H1 (cell line): ENCODE results near the gene MMUT. TPM values are rescaled to one million over a fixed set of nuclear protein-coding genes. Genes with fewer than 3 reads are reported as not detected.
A peak's percentile ranks its signal among the peaks of the same experiment; 100 is the strongest.

ENCODE experiments used
- CTCF ChIA-PET: fragments of 300-600 bp; sonication (Branson Sonifier 250); formaldehyde crosslinking; loops from one replicate; lab custom pipeline; 2021; ENCODE audit not compliant: partially characterized antibody; lab: Charles Lee
- POLR2A ChIA-PET: fragments of 300-600 bp; sonication (Branson Sonifier 250); formaldehyde crosslinking; loops from one replicate; lab custom pipeline; 2021; ENCODE audit warnings: inconsistent platforms; ENCODE audit not compliant: partially characterized antibody; lab: Charles Lee
- DNase-seq, 2 experiments: peaks; one replicate each; pipeline versions ENCODE4 v3.0.0 to v3.0.0-alpha.2; 2010 to 2022; ENCODE audit warnings: low spot score in 2 of 2, low read depth in 1 of 2, mixed read lengths in 1 of 2
- FAIRE-seq: peaks from 2 replicates; lab custom pipeline; 2011; peaks lifted over from hg19 to GRCh38; lab: Jason Lieb, UNC
- H2AFZ ChIP-seq: 2 replicates; pipeline ENCODE4 v1.8.1; 2012; ENCODE audit warnings: low read length, inconsistent platforms
- H2AK5ac ChIP-seq: 2 replicates; pipeline ENCODE4 v1.6.1; 2013; ENCODE audit warnings: low read depth, low read length
- H2BK120ac ChIP-seq: replicated peaks from 2 replicates; pipeline ENCODE3; 2013; ENCODE audit warnings: low read depth, low read length, inconsistent platforms
- H2BK12ac ChIP-seq: 2 replicates; pipeline ENCODE4 v1.6.1; 2013; ENCODE audit warnings: low read depth, low read length
- H2BK15ac ChIP-seq: 2 replicates; pipeline ENCODE4 v1.6.1; 2013; ENCODE audit warnings: low read length
- H2BK20ac ChIP-seq: 2 replicates; pipeline ENCODE4 v1.6.1; 2013; ENCODE audit warnings: low read length
- H2BK5ac ChIP-seq: 2 replicates; pipeline ENCODE4 v1.6.1; 2013; ENCODE audit warnings: low read depth, low read length
- H3K14ac ChIP-seq: 2 replicates; pipeline ENCODE4 v1.6.1; 2013; ENCODE audit warnings: inconsistent platforms; ENCODE audit not compliant: insufficient read length
- H3K18ac ChIP-seq: 2 replicates; pipeline ENCODE4 v1.6.1; 2013; ENCODE audit warnings: low read length; ENCODE audit errors: extremely low read depth
- H3K23ac ChIP-seq: 2 replicates; pipeline ENCODE4 v1.6.1; 2013; ENCODE audit warnings: inconsistent platforms; ENCODE audit not compliant: insufficient read length
- H3K23me2 ChIP-seq: 2 replicates; pipeline ENCODE4 v1.6.1; 2013; ENCODE audit warnings: low read depth, low read length
- H3K27ac ChIP-seq: 2 replicates; pipeline ENCODE4 v1.6.1; 2011; ENCODE audit warnings: low read depth, low read length, inconsistent platforms
- H3K27me3 ChIP-seq, 4 experiments: replicated peaks in 1 of 4; 1 replicate in 1 of 4; 2 replicates in 3 of 4; pipeline versions ENCODE4 v1.6.1 to v1.8.1; 2011 to 2013; ENCODE audit warnings: low read length in 3 of 4, mild to moderate bottlenecking in 3 of 4, inconsistent platforms in 2 of 4, mixed read lengths in 2 of 4, moderate library complexity in 1 of 4; ENCODE audit not compliant: control insufficient read depth in 3 of 4, insufficient read depth in 3 of 4; ENCODE audit errors: extremely low read depth in 1 of 4
- H3K36me3 ChIP-seq, 4 experiments: 2 replicates each; pipeline versions ENCODE4 v1.6.1 to v1.8.1; 2011 to 2013; ENCODE audit warnings: mild to moderate bottlenecking in 4 of 4, low read length in 3 of 4, moderate library complexity in 2 of 4, control low read depth in 1 of 4, inconsistent platforms in 1 of 4; ENCODE audit not compliant: insufficient read depth in 4 of 4, control insufficient read depth in 2 of 4
- H3K4ac ChIP-seq: replicated peaks from 2 replicates; pipeline ENCODE3; 2013; ENCODE audit warnings: low read length, low read depth, mixed read lengths, inconsistent platforms; ENCODE audit not compliant: insufficient read length
- H3K4me1 ChIP-seq, 4 experiments: replicated peaks in 1 of 4; 1 replicate in 1 of 4; 2 replicates in 3 of 4; pipeline versions ENCODE4 v1.6.1 to v1.8.1; 2011 to 2013; ENCODE audit warnings: low read length in 3 of 4, inconsistent platforms in 2 of 4, mixed read lengths in 1 of 4; ENCODE audit not compliant: insufficient read depth in 4 of 4, control insufficient read depth in 3 of 4
- H3K4me2 ChIP-seq, 2 experiments: 2 replicates each; pipeline versions ENCODE4 v1.6.1 to v1.8.1; 2011 to 2013; ENCODE audit warnings: low read depth in 2 of 2, low read length in 2 of 2, control low read depth in 1 of 2, inconsistent platforms in 1 of 2, mild to moderate bottlenecking in 1 of 2; ENCODE audit not compliant: insufficient read depth in 1 of 2
- H3K4me3 ChIP-seq, 4 experiments: fragments of 200-600, 300-600 bp in 1 of 4; sonication (generic), shearing (Covaris generic), sonication (Bioruptor Twin) in 1 of 4; 2 replicates each; pipeline versions ENCODE4 v1.5.1 to v1.8.1; 2011 to 2016; ENCODE audit warnings: low read length in 4 of 4, low read depth in 3 of 4, control low read depth in 2 of 4, inconsistent platforms in 2 of 4, mild to moderate bottlenecking in 2 of 4, mixed read lengths in 1 of 4, moderate library complexity in 1 of 4; ENCODE audit not compliant: insufficient read depth in 2 of 4; ENCODE audit errors: extremely low read depth in 1 of 4
- H3K56ac ChIP-seq: replicated peaks from 2 replicates; pipeline ENCODE3; 2013; ENCODE audit warnings: low read depth, mild to moderate bottlenecking, mixed read lengths, low read length, inconsistent platforms; ENCODE audit not compliant: insufficient read length
- H3K79me1 ChIP-seq: 2 replicates; pipeline ENCODE4 v1.6.1; 2013; ENCODE audit warnings: low read depth, low read length, control low read depth
- H3K79me2 ChIP-seq, 2 experiments: 2 replicates each; pipeline versions ENCODE4 v1.6.1 to v1.8.1; 2012 to 2013; ENCODE audit warnings: low read length in 2 of 2, mild to moderate bottlenecking in 2 of 2, inconsistent platforms in 1 of 2; ENCODE audit not compliant: insufficient read depth in 2 of 2, control insufficient read depth in 1 of 2
- H3K9ac ChIP-seq, 4 experiments: replicated peaks in 1 of 4; 1 replicate in 1 of 4; 2 replicates in 3 of 4; pipeline versions ENCODE4 v1.6.1 to v1.8.1; 2011 to 2013; ENCODE audit warnings: low read depth in 3 of 4, low read length in 3 of 4, control low read depth in 2 of 4, mild to moderate bottlenecking in 2 of 4, moderate library complexity in 2 of 4, inconsistent platforms in 1 of 4; ENCODE audit errors: extremely low read depth in 1 of 4
- H3K9me3 ChIP-seq, 2 experiments: 2 replicates each; pipeline versions ENCODE4 v1.6.1 to v1.8.1; 2012 to 2013; ENCODE audit warnings: mild to moderate bottlenecking in 2 of 2, moderate library complexity in 2 of 2, control low read depth in 1 of 2, inconsistent platforms in 1 of 2, low read depth in 1 of 2, low read length in 1 of 2, mixed read lengths in 1 of 2; ENCODE audit not compliant: insufficient read depth in 2 of 2
- H4K20me1 ChIP-seq, 2 experiments: replicated peaks in 1 of 2; 2 replicates each; pipeline versions ENCODE3 to v1.8.1; 2011 to 2013; ENCODE audit warnings: inconsistent platforms in 2 of 2, low read length in 2 of 2, mild to moderate bottlenecking in 1 of 2; ENCODE audit not compliant: insufficient read depth in 2 of 2, control insufficient read depth in 1 of 2
- H4K5ac ChIP-seq: 2 replicates; pipeline ENCODE4 v1.6.1; 2013; ENCODE audit warnings: low read length, low read depth, mixed read lengths, inconsistent platforms; ENCODE audit not compliant: insufficient read length
- H4K8ac ChIP-seq: 2 replicates; pipeline ENCODE4 v1.8.0; 2013; ENCODE audit warnings: mild to moderate bottlenecking, moderate library complexity, low read length, inconsistent platforms; ENCODE audit not compliant: insufficient read depth; ENCODE audit errors: extremely low read depth
- H4K91ac ChIP-seq: replicated peaks from 2 replicates; pipeline ENCODE3; 2013; ENCODE audit warnings: low read length, mixed read lengths, inconsistent platforms; ENCODE audit not compliant: insufficient read length
- CHD1 ChIP-seq: IDR thresholded peaks from 2 replicates; pipeline ENCODE4 v1.6.1; 2012; ENCODE audit warnings: low read depth, low read length, improper control_type of control experiment
- EP300 ChIP-seq, 2 experiments: IDR thresholded peaks; 1 replicate in 1 of 2; 2 replicates in 1 of 2; pipeline ENCODE4 v1.6.1; 2011 to 2012; ENCODE audit warnings: low read depth in 2 of 2, low read length in 2 of 2, mild to moderate bottlenecking in 2 of 2, borderline replicate concordance in 1 of 2, inconsistent platforms in 1 of 2, moderate library complexity in 1 of 2
- JUND ChIP-seq: IDR thresholded peaks from 2 replicates; pipeline ENCODE4 v1.6.1; 2011; ENCODE audit warnings: mild to moderate bottlenecking, improper control_type of control experiment, low read length
- POU5F1 ChIP-seq: IDR thresholded peaks from 2 replicates; pipeline ENCODE4 v1.6.1; 2011; ENCODE audit warnings: low read depth, mild to moderate bottlenecking, low read length, moderate library complexity
- RNF2 ChIP-seq: fragments of 200-900, 300-1000 bp; sonication (generic); IDR thresholded peaks from 2 replicates; pipeline ENCODE4 v1.7.1; 2016; ENCODE audit warnings: borderline replicate concordance, low read depth, mild to moderate bottlenecking, antibody characterized with exemption, low read length; ENCODE audit not compliant: poor library complexity, severe bottlenecking; ENCODE audit errors: missing control alignments
- TAF7 ChIP-seq: optimal IDR thresholded peaks from 2 replicates; pipeline ENCODE3; 2011; ENCODE audit warnings: low read depth, mild to moderate bottlenecking, inconsistent platforms, low read length, moderate library complexity, borderline replicate concordance
- WGBS, 2 experiments: shearing (Covaris generic) in 1 of 2; methylation state at CpG; one replicate each; pipeline versions ENCODE4 v1.1.6 to v1.1.7; 2013 to 2015; ENCODE audit warnings: low lambda C conversion rate in 2 of 2, mixed read lengths in 2 of 2, inconsistent platforms in 1 of 2, low coverage in 1 of 2, missing lambda C conversion rate in 1 of 2; ENCODE audit not compliant: insufficient replicate concordance in 2 of 2, insufficient coverage in 1 of 2, insufficient read length in 1 of 2; ENCODE audit errors: extremely low coverage in 1 of 2, missing lambda C conversion rate in 1 of 2; 5-methylcytosine and 5-hydroxymethylcytosine counted together
- polyA plus RNA-seq, 7 experiments: library from polyadenylated mRNA; depleted of rRNA in 3 of 7; stranded (reverse) in 5 of 7; unstranded in 2 of 7; fragments of >200 nt in 5 of 7; fragments of 200-250 nt in 2 of 7; gene quantifications; 1 replicate in 5 of 7; 2 replicates in 1 of 7; 4 replicates in 1 of 7; pipeline versions ENCODE4 v1.2.1 to v1.2.3, GENCODE V29; 2011 to 2013; ENCODE audit warnings: missing spikeins in 2 of 7, mixed read lengths in 2 of 7
- total RNA-seq: library from RNA; stranded (reverse); fragmentation: NEBNext Ultra II Directional; extraction: Animal tissue kit (Norgen Biotek cat#: 25700); gene quantifications from 2 replicates; pipeline ENCODE4 v1.2.1, GENCODE V29; 2021

Gene MMUT
- total and polyA plus RNA-seq, 2 of the 8 experiments (the other 6 are each of a cell fraction or from before 2014, with no cell fraction given), result 5.2 to 13.0 TPM

DNA sequence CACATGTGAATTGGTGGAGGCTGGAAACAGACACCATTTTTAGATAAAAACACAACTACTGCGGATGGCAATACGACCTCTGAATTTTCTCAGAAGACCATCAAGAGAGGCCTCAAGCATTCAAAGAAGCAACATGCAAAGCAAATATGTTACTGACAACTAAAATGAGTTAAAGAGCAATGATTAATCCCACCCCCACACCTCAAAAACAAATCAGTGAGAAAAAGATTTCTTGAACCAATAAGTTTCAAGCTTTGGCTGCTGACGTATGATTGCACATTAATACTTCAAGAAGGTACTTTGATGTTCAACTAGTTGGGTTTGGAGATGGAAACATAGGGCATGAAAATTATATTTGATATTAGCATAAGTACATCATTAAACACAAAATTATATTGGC is 982 bp downstream of the MMUT start:
- H3K18ac ChIP-seq, result no peak overlapping the region
- no peak overlapping the region for H4K91ac ChIP-seq
- H3K27ac ChIP-seq, result no peak overlapping the region
- no peak overlapping the region for H2BK120ac ChIP-seq
- peaks cover 0 to 5% (median 0%) of the 10 kb centered on the region in 4 experiments; a peak in 1 of 8 replicates for H3K36me3 ChIP-seq
- no peak overlapping the region for H2BK15ac ChIP-seq
- H2AFZ ChIP-seq, result no peak overlapping the region
- no peaks in the 10 kb centered on the region for H4K20me1 ChIP-seq
- no peaks in the 10 kb centered on the region for H3K9me3 ChIP-seq
- CTCF ChIA-PET, result no interaction called here
- peak overlapping the region in 3 of 4 experiments; percentile 15 to 93 (median 89); a peak in 4 of 8 replicates for H3K4me3 ChIP-seq
- H4K5ac ChIP-seq, result no peak overlapping the region
- no peaks in the 10 kb centered on the region for H3K4me1 ChIP-seq
- H3K27me3 ChIP-seq, result no peaks in the 10 kb centered on the region
- peaks cover 6 to 61% of the 10 kb centered on the region in 2 experiments; a peak in 3 of 4 replicates for H3K79me2 ChIP-seq
- 0 out of 2 replicates have a peak, but pooled peaks cover 3% of the 10 kb centered on the region for H3K79me1 ChIP-seq
- no peak overlapping the region for H2AK5ac ChIP-seq
- DNase-seq (no peak), FAIRE-seq (no peak)
- H4K8ac ChIP-seq, result no peak overlapping the region
- no peak overlapping the region for H3K56ac ChIP-seq
- no peak overlapping the region for H2BK20ac ChIP-seq
- WGBS, 2 experiments, result 91% methylated on average over 3 of the region's 3 CpGs; no CpG with 5 or more reads in 1 of the 2 experiments
- no peak overlapping the region for H3K14ac ChIP-seq
- H3K23me2 ChIP-seq, result peaks cover 4% of the 10 kb centered on the region
- H3K23ac ChIP-seq, result no peak overlapping the region
- H3K9ac ChIP-seq, result peak overlapping the region in 1 of 4 experiments; percentile 37; a peak in 1 of 7 replicates
- no peak overlapping the region for H2BK12ac ChIP-seq
- H3K4me2 ChIP-seq, result peak overlapping the region; percentile 80 to 82
- H3K4ac ChIP-seq, result no peak overlapping the region
- POLR2A ChIA-PET, result interaction anchor here (1.3 kb wide), 1 partner anchor 88 kb away, joined by 3 read pairs; the partner anchor contains the start of gene C6orf141
- no peak overlapping the region for H2BK5ac ChIP-seq
- TF ChIP-seq CHD1 (no peak), RNF2 (no peak), JUND (no peak), POU5F1 (no peak), EP300 (IDR thresholded peaks at IDR 0.05; ENCODE audit: borderline replicate concordance in 1 of 2, low read depth in 2 of 2, low read length in 2 of 2) (no peak), TAF7 (no peak)
